ENCODE data around the gene CMTM8. TPM values are rescaled to one million over a fixed set of nuclear protein-coding genes. Genes with fewer than 3 reads are reported as not detected.

Gene CMTM8
- total RNA-seq, 1 experiment from 2014 or later, result 28.5 TPM

- Mint-ChIP-seq H3K4me3 (ENCODE audit: unreplicated experiment) (no peak overlapping the region), H3K27me3 (ENCODE audit: insufficient read depth, unreplicated experiment) (no peaks in the 10 kb centered on the region), H3K9me3 (ENCODE audit: unreplicated experiment) (no peaks in the 10 kb centered on the region), H3K4me1 (ENCODE audit: low read depth, unreplicated experiment) (peaks cover 12% of the 10 kb centered on the region), H3K27ac (ENCODE audit: unreplicated experiment) (no peak overlapping the region), H3K36me3 (ENCODE audit: insufficient read depth, unreplicated experiment) (peaks cover 13% of the 10 kb centered on the region)
- Histone ChIP-seq H3K27me3 (replicated peaks; ENCODE audit: control insufficient read depth, insufficient read depth, low read length) (no peaks in the 10 kb centered on the region), H3K4me3 (ENCODE audit: low read depth, low read length) (no peak overlapping the region), H3K9me3 (no peaks in the 10 kb centered on the region), H3K4me1 (peaks cover 39% of the 10 kb centered on the region), H3K36me3 (ENCODE audit: control insufficient read depth, insufficient read depth, low read length) (no peaks in the 10 kb centered on the region)
- no peak for DNase-seq
- intact Hi-C loops (cut with micrococcal nuclease; ENCODE audit: unreplicated experiment), result loop anchor here (5.0 kb wide), 1 partner anchor 100 kb away; no protein-coding TSS in a partner anchor
- POLR2A ChIA-PET, result no interaction called here
- TF ChIP-seq CTCF (IDR thresholded peaks at IDR 0.05; ENCODE audit: insufficient read depth in 1 of 2, low read depth in 1 of 2, low read length in 1 of 2, severe bottlenecking in 1 of 2, unreplicated experiment in 1 of 2), result no peak
- no TSS peak for BruUV-seq (replicated peaks)
- CTCF ChIA-PET, result interaction anchor here (0.6 kb wide), 1 partner anchor 153 kb away, joined by 6 read pairs; no protein-coding TSS in a partner anchor
Observed at GRCh38 chr3:32297366-32297765, 58.9 kb downstream of the CMTM8 start.

- H3K4me3 Mint-ChIP-seq (ENCODE audit: unreplicated experiment), result no peak overlapping the region
- intact Hi-C loops (cut with micrococcal nuclease; ENCODE audit: unreplicated experiment), result no loop called here
- H3K27ac Mint-ChIP-seq (ENCODE audit: unreplicated experiment), result no peak overlapping the region
- no peak for DNase-seq
- Histone ChIP-seq H3K4me1 (peaks cover 42% of the 10 kb centered on the region), H3K27me3 (replicated peaks; ENCODE audit: control insufficient read depth, insufficient read depth, low read length) (no peaks in the 10 kb centered on the region), H3K4me3 (ENCODE audit: low read depth, low read length) (no peak overlapping the region), H3K9me3 (no peaks in the 10 kb centered on the region), H3K36me3 (ENCODE audit: control insufficient read depth, insufficient read depth, low read length) (no peaks in the 10 kb centered on the region)
- ChIA-PET POLR2A (no interaction called here), CTCF (no interaction called here)
- no peaks in the 10 kb centered on the region for H3K27me3 Mint-ChIP-seq (ENCODE audit: insufficient read depth, unreplicated experiment)
- H3K36me3 Mint-ChIP-seq (ENCODE audit: insufficient read depth, unreplicated experiment), result no peaks in the 10 kb centered on the region
- H3K4me1 Mint-ChIP-seq (ENCODE audit: low read depth, unreplicated experiment), result peaks cover 10% of the 10 kb centered on the region
- TF ChIP-seq CTCF (IDR thresholded peaks at IDR 0.05; ENCODE audit: insufficient read depth in 1 of 2, low read depth in 1 of 2, low read length in 1 of 2, severe bottlenecking in 1 of 2, unreplicated experiment in 1 of 2), result no peak
- no TSS peak for BruUV-seq (replicated peaks)
- no peaks in the 10 kb centered on the region for H3K9me3 Mint-ChIP-seq (ENCODE audit: unreplicated experiment)
Observed at GRCh38 chr3:32301426-32301825, 62.9 kb downstream of the CMTM8 start.

GRCh38 chr3:32302601-32303398 is 64.3 kb downstream of the CMTM8 start:
- peaks cover 10% of the 10 kb centered on the region for H3K4me1 Mint-ChIP-seq (ENCODE audit: low read depth, unreplicated experiment)

More at GRCh38 chr3:32302601-32303398, 64.3 kb downstream of the CMTM8 start:
- Mint-ChIP-seq H3K27me3 (ENCODE audit: insufficient read depth, unreplicated experiment) (no peaks in the 10 kb centered on the region), H3K27ac (ENCODE audit: unreplicated experiment) (peak overlapping the region; percentile 57), H3K9me3 (ENCODE audit: unreplicated experiment) (no peaks in the 10 kb centered on the region), H3K4me3 (ENCODE audit: unreplicated experiment) (no peak overlapping the region), H3K36me3 (ENCODE audit: insufficient read depth, unreplicated experiment) (no peaks in the 10 kb centered on the region)
- peaks cover 30% of the 10 kb centered on the region for H3K4me1 ChIP-seq
- TF ChIP-seq CTCF (IDR thresholded peaks at IDR 0.05; ENCODE audit: insufficient read depth in 1 of 2, low read depth in 1 of 2, low read length in 1 of 2, severe bottlenecking in 1 of 2, unreplicated experiment in 1 of 2), result no peak
- H3K36me3 ChIP-seq (ENCODE audit: control insufficient read depth, insufficient read depth, low read length), result no peaks in the 10 kb centered on the region
- H3K27me3 ChIP-seq (replicated peaks; ENCODE audit: control insufficient read depth, insufficient read depth, low read length), result no peaks in the 10 kb centered on the region
- ChIA-PET CTCF (interaction anchor here (0.6 kb wide), 1 partner anchor 771 kb away, joined by 3 read pairs; no protein-coding TSS in a partner anchor), POLR2A (no interaction called here)
- BruUV-seq (replicated peaks), result no TSS peak
- intact Hi-C loops (cut with micrococcal nuclease; ENCODE audit: unreplicated experiment), result no loop called here
- H3K9me3 ChIP-seq, result no peaks in the 10 kb centered on the region
- no peak for DNase-seq
- no peak overlapping the region for H3K4me3 ChIP-seq (ENCODE audit: low read depth, low read length)
